LNCAP (cell line): ENCODE measurements around the gene LRP10.

ENCODE experiments used
- CTCF ChIP-seq: fragments of 450-650 bp; IDR thresholded peaks from 2 replicates; pipeline ENCODE4 v1.5.1; 2017; ENCODE audit warnings: mild to moderate bottlenecking

LRP10 gene

GRCh38 chr14:22920697-22921096 lies 49.2 kb downstream of the LRP10 start:
- no peak for TF ChIP-seq CTCF

GRCh38 chr14:22922294-22922693 lies 50.8 kb downstream of the LRP10 start:
- TF ChIP-seq CTCF: no peak

GRCh38 chr14:22923746-22924145 lies 52.2 kb downstream of the LRP10 start:
- no peak for TF ChIP-seq CTCF

- no peak for TF ChIP-seq CTCF
Measured at GRCh38 chr14:22925513-22925912, 54.0 kb downstream of the LRP10 start.

- TF ChIP-seq CTCF: no peak
Measured at GRCh38 chr14:22926316-22926715, 54.8 kb downstream of the LRP10 start.

GRCh38 chr14:22928237-22929103 lies 56.9 kb downstream of the LRP10 start:
- no peak for TF ChIP-seq CTCF

GRCh38 chr14:22929104-22929960 lies 57.8 kb downstream of the LRP10 start, which contains the start of gene PRMT5:
PRMT5 (minus strand) TSS chr14:22929376; CDS start chr14:22929361, 15 bp downstream.
- TF ChIP-seq CTCF: no peak
